Measurements from ENCODE around the gene SULT1B1.
A peak's percentile ranks its signal among the peaks of the same experiment; 100 is the strongest.

Gene SULT1B1

DNA sequence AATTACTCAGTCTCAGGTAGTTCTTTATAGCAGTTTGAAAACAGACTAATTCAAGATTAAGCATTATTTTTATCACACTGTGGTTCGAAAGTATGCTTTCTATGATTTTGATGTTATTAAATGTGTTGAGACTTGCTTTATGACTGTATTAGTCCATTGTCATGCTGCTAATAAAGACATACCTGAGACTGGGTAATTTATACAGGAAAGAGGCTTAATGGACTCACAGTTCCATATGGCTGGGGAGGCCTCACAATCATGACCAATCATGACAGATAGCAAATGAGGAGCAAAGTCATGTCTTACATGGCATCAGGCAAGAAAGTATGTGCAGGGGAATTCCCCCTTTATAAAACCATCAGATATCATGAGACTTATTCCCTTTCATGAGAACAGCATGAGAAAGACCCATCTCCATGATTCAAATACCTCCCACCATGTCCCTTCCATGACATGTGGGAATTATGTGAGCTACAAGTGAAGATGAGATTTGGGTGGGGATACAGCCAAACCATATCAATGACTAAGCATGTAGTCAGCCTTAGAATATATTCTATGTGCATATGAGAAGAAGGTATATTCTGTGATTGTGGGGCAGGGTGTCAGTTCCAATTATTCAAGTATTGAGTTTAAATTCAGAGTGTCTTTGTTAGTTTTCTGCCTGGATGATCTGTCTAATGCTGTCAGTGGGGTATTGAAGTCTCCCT is 62.7 kb downstream of the SULT1B1 start:
- no peak for DNase-seq (ENCODE audit: low read depth)

GRCh38 chr4:69689599-69689998 is 70.8 kb downstream of the SULT1B1 start:
- DNase-seq (ENCODE audit: low read depth): peak; percentile 24

GRCh38 chr4:69684804-69685203 is 75.6 kb downstream of the SULT1B1 start:
- DNase-seq (ENCODE audit: low read depth): no peak
